ENCODE data around the gene UBAC2.

Gene UBAC2

GRCh38 chr13:99357131-99357596 lies 156.5 kb downstream of the UBAC2 start:
- DNase-seq (ENCODE audit: low spot score): no peak

GRCh38 chr13:99357941-99358340 lies 157.3 kb downstream of the UBAC2 start:
- no peak for DNase-seq (ENCODE audit: low spot score)

- no peak for DNase-seq (ENCODE audit: low spot score)
These were observed 158.9 kb downstream of the UBAC2 start for GRCh38 chr13:99359528-99359927.

DNA sequence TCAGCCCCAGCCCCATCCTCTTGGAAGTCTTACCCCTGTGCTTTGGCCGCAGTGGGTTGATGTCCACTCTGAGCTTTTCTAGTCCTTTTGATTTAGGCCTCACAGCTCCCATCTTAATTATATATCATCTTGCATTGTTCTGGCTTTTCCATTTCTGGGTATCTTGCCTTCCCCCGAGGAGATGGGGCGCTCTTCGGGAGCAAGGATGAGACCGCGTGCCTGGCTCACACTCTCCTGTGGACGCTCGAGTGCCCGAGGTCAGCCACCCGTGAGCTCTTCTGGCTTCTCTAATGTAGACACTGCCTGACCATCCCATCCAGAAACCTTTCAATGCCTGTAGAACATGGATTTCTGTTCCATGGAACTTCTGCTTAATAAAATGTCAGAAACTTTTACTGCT lies 160.0 kb downstream of the UBAC2 start:
- no peak for DNase-seq (ENCODE audit: low spot score)

- no peak for DNase-seq (ENCODE audit: low spot score)
These were observed 160.5 kb downstream of the UBAC2 start for GRCh38 chr13:99361197-99361596.

- no peak for DNase-seq (ENCODE audit: low spot score)
These were observed 161.7 kb downstream of the UBAC2 start for GRCh38 chr13:99362362-99362761.

DNA sequence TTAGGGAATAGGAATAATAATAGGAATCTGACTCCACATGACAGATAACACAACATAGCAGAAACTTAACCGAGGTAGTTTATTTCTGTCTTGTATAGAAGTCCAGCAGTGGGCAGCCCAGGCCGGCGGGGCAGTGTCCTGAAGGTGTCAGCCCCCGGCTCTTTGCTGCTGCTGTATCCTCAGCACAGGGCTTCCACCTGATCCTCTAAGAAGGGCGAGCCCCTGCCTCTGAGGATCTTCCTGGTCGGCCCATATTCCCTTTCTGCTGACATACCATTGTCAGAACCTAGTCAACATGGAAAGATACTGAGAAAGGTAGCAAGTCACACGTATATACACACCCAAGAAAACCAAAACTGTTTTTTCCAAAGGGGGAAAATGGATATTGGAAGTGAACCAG lies 162.7 kb downstream of the UBAC2 start:
- DNase-seq (ENCODE audit: low spot score): no peak

DNA sequence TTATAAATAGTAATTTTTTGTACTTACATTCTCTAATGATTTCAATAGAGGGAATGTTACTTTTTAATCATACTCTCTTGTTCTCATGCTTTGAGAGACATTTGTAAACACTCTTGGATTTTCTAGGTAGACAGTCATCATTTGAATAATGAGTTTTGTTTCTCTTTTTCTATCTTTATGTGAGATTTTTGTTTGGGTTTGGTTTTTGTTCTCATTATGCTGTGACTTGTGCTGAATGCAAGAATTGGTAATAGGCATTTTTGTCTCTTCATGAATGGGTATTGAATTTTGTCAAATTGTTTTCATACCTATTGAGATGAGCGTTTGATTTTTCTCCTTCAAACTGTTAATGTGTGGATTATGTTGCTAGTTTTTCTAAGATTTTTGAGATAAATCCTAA lies 163.3 kb downstream of the UBAC2 start:
- DNase-seq (ENCODE audit: low spot score): no peak

DNA sequence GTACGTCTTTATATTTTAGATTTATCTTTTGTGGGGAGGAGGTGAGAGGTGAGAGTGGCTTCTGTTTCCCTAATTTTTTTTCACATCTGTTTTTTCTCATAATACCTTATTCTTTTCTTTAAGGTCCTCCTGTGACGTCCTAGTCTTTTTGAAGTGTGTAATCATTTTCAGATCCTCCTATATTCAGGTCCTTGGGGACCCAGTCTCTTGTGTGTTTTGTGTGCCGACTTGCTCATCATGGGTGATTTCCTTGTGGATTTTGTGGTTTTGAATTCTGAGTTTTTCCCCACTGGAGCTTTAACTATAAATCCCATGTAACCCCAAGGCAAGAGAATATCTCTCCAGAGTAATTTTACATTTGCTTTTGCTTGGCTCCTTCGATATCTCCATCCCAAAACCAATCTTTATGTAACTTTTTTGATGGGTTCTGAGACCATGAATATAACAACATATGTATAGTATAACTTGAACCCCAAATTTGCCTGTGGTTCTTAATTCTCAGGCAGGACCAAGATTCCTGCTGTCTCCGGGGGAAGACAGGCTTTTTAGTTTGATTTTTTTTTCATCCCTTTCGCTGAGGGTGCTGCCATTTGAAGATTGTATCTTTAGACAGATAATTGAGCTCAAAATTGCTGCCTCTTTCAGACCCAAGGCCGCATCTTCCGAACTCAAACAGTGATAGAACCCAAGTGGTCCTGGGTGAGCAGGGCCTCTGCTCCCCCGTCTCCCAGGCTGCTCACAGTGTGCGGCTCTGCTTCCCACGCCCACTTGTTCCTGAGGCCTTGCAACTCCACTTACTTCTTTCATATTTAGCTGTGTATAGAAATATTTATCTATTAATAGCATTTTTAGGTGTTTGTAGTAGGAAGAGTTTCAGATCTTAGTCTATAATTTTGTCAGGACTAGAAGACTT lies 165.7 kb downstream of the UBAC2 start:
- no peak for DNase-seq (ENCODE audit: low spot score)

DNA sequence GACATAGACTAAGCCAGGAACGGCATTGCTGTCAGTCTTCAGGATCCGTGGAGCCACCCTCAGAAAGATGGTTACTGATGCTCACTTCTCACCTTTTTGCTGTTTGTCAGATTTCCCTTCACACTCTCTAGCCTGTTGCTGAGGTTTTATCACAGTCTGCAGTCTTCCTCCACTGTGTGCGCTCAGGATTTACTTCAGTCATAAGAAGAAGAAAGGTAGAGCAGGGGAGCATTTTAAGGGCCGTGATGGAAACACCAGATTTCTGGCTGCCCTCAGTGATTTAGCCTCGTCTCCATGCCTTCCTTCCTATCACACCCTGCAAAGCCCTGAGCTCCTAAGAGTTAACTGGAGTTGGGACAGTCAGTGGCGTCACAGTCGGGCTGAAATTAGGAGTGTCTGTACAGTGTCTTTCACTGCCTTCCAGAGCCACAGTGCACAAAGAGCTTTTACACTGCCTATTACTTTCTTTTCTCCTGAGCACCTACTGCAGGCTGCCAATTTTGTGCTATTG lies 166.5 kb downstream of the UBAC2 start:
- DNase-seq (ENCODE audit: low spot score): no peak

DNA sequence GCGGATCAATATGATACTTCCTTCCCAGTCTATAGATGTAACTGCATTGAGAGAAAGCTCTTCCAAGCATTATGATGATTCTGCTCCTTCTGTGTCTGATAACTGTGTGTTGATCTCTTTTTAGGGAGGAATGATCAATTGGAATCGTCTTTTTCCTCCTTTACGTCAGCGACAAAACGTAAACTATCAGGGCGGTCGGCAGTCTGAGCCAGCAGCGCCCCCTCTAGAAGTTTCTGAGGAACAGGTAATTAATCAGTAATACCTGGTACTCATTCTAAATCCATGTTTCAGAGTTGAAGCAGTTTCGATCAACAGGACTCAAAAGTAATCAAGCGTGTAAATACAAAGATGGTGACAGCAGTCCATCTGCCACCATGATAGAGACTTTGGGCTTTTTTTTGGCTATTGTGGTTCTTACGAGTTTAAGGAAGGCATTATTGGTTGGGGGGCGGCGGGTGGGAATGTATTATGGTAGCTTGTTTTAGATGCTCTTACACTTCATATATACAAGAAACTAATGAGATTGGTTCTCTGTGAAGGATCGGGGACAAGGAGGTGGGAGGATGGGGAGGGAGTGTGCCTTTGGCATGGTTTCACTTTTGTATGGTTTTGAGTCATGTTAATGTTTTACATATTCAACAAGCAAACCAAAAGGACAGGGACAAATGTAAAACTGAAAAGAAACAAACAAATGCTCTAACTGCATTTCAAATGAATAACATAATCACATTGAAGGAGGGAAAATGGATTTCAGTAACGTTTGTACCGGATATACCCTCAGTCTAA lies 167.2 kb downstream of the UBAC2 start:
- DNase-seq (ENCODE audit: low spot score): no peak

GRCh38 chr13:99370481-99371275 lies 170.0 kb downstream of the UBAC2 start:
- DNase-seq (ENCODE audit: low spot score): no peak

GRCh38 chr13:99371956-99372355 lies 171.3 kb downstream of the UBAC2 start:
- no peak for DNase-seq (ENCODE audit: low spot score)

GRCh38 chr13:99373436-99373835 lies 172.8 kb downstream of the UBAC2 start:
- no peak for DNase-seq (ENCODE audit: low spot score)

DNA sequence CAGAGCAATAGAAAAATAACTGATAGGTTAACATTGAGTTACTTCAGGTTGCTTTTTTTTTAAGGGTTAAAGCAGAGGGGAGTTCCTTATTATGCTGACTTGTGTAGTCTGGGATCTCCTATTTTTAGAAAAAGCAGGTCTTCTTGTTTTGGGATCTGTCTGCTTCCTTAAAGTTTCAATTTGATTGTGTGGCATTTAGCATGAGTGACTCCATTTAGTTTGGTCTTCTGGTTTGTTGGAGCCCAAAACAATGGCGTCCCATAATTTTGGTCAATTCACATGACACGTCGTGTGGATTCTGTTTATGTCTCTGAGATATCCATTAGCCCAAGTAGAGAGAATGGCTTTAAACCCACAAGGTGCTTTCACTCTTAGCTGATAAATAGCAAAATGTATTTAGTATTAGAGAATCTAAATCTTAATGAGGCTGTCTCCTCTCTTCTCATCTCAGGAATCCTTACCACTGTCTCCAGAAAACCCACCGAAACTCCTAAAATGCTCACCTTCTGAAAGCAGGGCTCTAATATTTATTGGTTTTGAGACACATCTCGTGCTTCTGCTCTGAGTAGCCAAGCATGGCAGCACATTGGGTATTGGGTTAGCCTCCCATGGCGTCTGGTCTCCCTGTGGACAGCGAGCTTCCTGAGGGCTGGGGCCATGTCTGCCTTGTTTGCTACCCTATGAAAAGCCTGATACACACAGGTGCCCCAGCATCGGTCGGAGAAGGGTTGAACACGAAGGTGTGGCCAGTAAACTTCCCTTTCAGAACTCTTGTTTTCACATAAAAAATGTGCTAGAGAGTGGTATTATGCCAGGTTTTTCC lies 173.7 kb downstream of the UBAC2 start:
- DNase-seq (ENCODE audit: low spot score): no peak

- DNase-seq (ENCODE audit: low spot score): no peak
These were observed 174.5 kb downstream of the UBAC2 start for GRCh38 chr13:99374994-99375737.

DNA sequence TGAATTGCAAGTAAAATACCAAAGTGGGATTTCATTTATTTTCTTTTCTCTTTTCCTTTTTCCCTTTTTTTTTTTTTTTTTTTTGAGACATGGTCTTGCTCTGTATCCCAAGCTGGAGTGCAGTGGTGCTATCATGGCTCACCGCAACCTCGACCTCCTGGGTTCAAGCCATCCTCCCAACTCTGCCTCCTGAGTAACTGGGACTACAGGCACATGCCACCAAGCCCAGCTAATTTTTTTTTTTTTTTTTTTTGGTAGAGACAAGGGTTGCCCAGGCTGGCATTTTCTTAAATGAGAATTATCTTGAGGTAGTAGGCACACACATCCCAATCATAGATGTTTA lies 175.1 kb downstream of the UBAC2 start:
- DNase-seq (ENCODE audit: low spot score): no peak

- no peak for DNase-seq (ENCODE audit: low spot score)
These were observed 175.5 kb downstream of the UBAC2 start for GRCh38 chr13:99376132-99376531.

DNA sequence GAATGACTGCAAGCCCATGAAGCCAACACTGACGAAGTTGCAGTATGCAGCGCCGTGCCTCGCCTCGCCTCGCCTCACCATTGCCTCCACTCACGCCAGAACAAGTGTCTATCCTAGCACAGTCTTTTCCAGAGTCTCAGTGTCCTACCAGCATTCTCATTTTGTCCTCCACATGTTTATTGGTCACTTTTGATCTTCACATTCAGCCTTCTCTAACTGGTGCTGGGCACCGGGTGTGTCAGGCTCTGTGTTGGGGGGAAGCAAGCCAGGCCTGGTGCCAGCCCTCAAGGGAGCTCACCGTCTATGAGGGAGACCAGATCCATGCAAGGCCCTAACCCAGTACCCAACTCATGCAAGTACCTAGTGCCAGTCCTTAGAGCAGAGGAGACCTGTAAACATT lies 176.3 kb downstream of the UBAC2 start:
- DNase-seq (ENCODE audit: low spot score): no peak

GRCh38 chr13:99377641-99378040 lies 177.0 kb downstream of the UBAC2 start:
- DNase-seq (ENCODE audit: low spot score): no peak
